Right cardiac atrium (tissue), 5 donors: ENCODE data around the gene GOLT1A. TPM values are rescaled to one million over a fixed set of nuclear protein-coding genes. Genes with fewer than 3 reads are reported as not detected.

Experiments used
- ATAC-seq, 2 donors: fragments of 200-7000 bp; cut with Tn5 transposase; one replicate each; pipeline versions ENCODE4 v1.8.0 to v1.9.1; 2020; ENCODE audit warnings: moderate library complexity in 2 of 2, mild to moderate bottlenecking in 1 of 2
- DNase-seq, 3 donors: peaks; one replicate each; pipeline ENCODE4 v3.0.0-alpha.2; 2020
- H3K27ac ChIP-seq: one replicate; pipeline ENCODE4 v1.5.1; 2013; ENCODE audit warnings: mild to moderate bottlenecking, low read length, control low read depth, moderate library complexity
- H3K27me3 ChIP-seq: one replicate; pipeline ENCODE4 v1.6.1; 2013; ENCODE audit not compliant: control insufficient read depth, insufficient read depth
- H3K4me1 ChIP-seq: one replicate; pipeline ENCODE4 v1.6.1; 2013; ENCODE audit warnings: low read length; ENCODE audit not compliant: control insufficient read depth, insufficient read depth
- H3K4me3 ChIP-seq: one replicate; pipeline ENCODE4 v1.5.1; 2013; ENCODE audit warnings: low read length, control low read depth
- H3K9me3 ChIP-seq: one replicate; pipeline ENCODE4 v1.6.1; 2013; ENCODE audit warnings: low read length; ENCODE audit not compliant: control insufficient read depth
- WGBS: extraction: QIAGEN DNeasy Blood & Tissue Kit; methylation state at CpG from one replicate; pipeline ENCODE4 v1.1.7; 2013; 5-methylcytosine and 5-hydroxymethylcytosine counted together
- intact Hi-C, 4 donors: fragments of 100-400 bp; cut with DNase I; formaldehyde crosslinking; loops; one replicate each; pipeline versions ENCODE4 v1.11.0 to v1.14.0; 2022 to 2023
- polyA plus RNA-seq: library from polyadenylated mRNA; stranded (reverse); fragments of 200-250 nt; gene quantifications from one replicate; pipeline ENCODE4 v1.2.3, GENCODE V29; 2013
- total RNA-seq, 4 donors: library from RNA; stranded (reverse); fragmentation: NEBNext Ultra II Directional; extraction: Animal tissue kit (Norgen Biotek cat#: 25700); gene quantifications; one replicate each; pipeline ENCODE4 v1.2.1, GENCODE V29; 2021
- donor health status: healthy with polysubstance abuse.
- donor health status: DM: no; HTN: yes; CAD: no.
- donor health status: DM: no; HTN: no; CAD: no.
- donor health status: DM: no; HTN: yes; CAD: no; lungs with severe emphysema.
- donor health status: DM: yes; HTN: yes; CAD: no.

Gene GOLT1A
- total and polyA plus RNA-seq, 5 donors = not detected

- H3K9me3 ChIP-seq = peaks cover 3% of the 10 kb centered on the region
- no peaks in the 10 kb centered on the region for H3K4me1 ChIP-seq
- 82% methylated on average over 4 of the region's 4 CpGs for WGBS
- no peak for ATAC-seq
- intact Hi-C loops = no loop called here
- H3K27me3 ChIP-seq = no peaks in the 10 kb centered on the region
- no peak overlapping the region for H3K4me3 ChIP-seq
- no peak overlapping the region for H3K27ac ChIP-seq
- no peak for DNase-seq
Observed at GRCh38 chr1:204169858-204170257, 43.9 kb downstream of the GOLT1A start.

DNA sequence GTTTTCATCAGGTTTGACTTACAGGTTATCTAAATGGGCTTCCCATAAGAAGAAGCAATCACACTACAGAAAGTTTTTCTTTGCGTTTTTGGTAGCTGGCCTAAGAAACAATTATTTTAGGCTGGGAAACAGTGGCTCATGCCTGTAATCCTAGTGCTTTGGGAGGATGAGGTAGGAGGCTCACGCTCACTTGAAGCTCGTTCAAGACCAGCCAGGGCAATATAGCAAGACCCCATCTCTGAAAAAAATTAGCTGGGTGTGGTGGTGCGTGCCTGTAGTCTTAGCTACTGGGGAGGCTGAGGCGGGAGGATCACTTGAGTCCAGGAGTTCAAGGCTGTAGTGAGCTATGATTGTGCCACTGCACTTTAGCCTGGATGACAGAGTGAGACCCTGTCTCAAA lies 46.1 kb downstream of the GOLT1A start:
- intact Hi-C loops = no loop called here
- WGBS = 79% methylated on average over 5 of the region's 5 CpGs
- no peaks in the 10 kb centered on the region for H3K27me3 ChIP-seq
- ATAC-seq (no peak), DNase-seq (no peak)
- H3K9me3 ChIP-seq = peaks cover 3% of the 10 kb centered on the region
- H3K4me3 ChIP-seq = no peak overlapping the region
- H3K27ac ChIP-seq = no peak overlapping the region
- no peaks in the 10 kb centered on the region for H3K4me1 ChIP-seq

GRCh38 chr1:204166219-204166618 lies 47.6 kb downstream of the GOLT1A start, which contains the start of gene REN:
TSS of gene REN (minus strand) at chr1:204166337. CDS start at chr1:204166293, 44 bp downstream.
- WGBS = 54% methylated on average over 5 of the region's 5 CpGs
- H3K27me3 ChIP-seq = no peaks in the 10 kb centered on the region

GRCh38 chr1:204162494-204163074 lies 51.2 kb downstream of the GOLT1A start:
- no peaks in the 10 kb centered on the region for H3K4me1 ChIP-seq
- peak; percentile 81 to 93 (median 92) for DNase-seq
- WGBS = 14% methylated on average over 7 of the region's 7 CpGs
- H3K4me3 ChIP-seq = no peak overlapping the region
- H3K27me3 ChIP-seq = no peaks in the 10 kb centered on the region
- H3K9me3 ChIP-seq = no peaks in the 10 kb centered on the region
- H3K27ac ChIP-seq = no peak overlapping the region
- peak; percentile 84 to 88 for ATAC-seq
- intact Hi-C loops = loop anchor here (2.0 to 5.0 kb wide), 4 partner anchors 45 to 205 kb away; no protein-coding TSS in a partner anchor

More at GRCh38 chr1:204166219-204166618, 47.6 kb downstream of the GOLT1A start, which contains the start of gene REN:
- Histone ChIP-seq H3K27ac (no peak within 1 kb of the TSS), H3K4me3 (no peak within 1 kb of the TSS), H3K4me1 (no peaks in the 10 kb centered on the region), H3K9me3 (peaks cover 3% of the 10 kb centered on the region)
- intact Hi-C loops = no loop called here
- ATAC-seq = no peak
- DNase-seq = no peak

GRCh38 chr1:204161609-204162493 lies 51.9 kb downstream of the GOLT1A start:
- ATAC-seq (no peak), DNase-seq (no peak)
- Histone ChIP-seq H3K27ac (no peak overlapping the region), H3K4me3 (no peak overlapping the region), H3K27me3 (no peaks in the 10 kb centered on the region), H3K9me3 (no peaks in the 10 kb centered on the region), H3K4me1 (no peaks in the 10 kb centered on the region)
- 68% methylated on average over 14 of the region's 14 CpGs for WGBS
- intact Hi-C loops = loop anchor here (2.0 to 5.0 kb wide), 4 partner anchors 45 to 205 kb away; no protein-coding TSS in a partner anchor

DNA sequence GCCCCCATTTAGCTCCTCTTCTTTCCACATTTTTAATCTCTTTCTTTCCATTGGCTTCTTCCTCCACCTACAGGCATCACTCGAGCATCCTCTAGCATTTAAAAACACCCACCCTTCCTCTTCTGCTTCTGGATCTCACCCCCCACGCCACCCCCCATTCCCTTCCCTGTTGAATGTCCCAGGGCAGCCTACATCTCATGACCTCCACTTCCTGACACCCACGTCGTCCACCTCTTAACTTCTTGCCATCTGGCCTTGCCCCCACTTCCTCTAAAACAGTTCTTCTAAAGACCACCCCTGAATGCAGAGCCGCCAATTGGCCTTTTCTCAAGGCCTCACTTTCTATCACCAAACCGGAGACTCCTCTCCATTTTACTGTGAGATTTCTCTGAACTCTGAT lies 55.8 kb downstream of the GOLT1A start:
- ATAC-seq (no peak), DNase-seq (no peak)
- Histone ChIP-seq H3K4me1 (no peaks in the 10 kb centered on the region), H3K4me3 (no peak overlapping the region), H3K27me3 (no peaks in the 10 kb centered on the region), H3K27ac (no peak overlapping the region), H3K9me3 (no peaks in the 10 kb centered on the region)
- intact Hi-C loops = no loop called here
- 57% methylated on average over 6 of the region's 6 CpGs for WGBS

DNA sequence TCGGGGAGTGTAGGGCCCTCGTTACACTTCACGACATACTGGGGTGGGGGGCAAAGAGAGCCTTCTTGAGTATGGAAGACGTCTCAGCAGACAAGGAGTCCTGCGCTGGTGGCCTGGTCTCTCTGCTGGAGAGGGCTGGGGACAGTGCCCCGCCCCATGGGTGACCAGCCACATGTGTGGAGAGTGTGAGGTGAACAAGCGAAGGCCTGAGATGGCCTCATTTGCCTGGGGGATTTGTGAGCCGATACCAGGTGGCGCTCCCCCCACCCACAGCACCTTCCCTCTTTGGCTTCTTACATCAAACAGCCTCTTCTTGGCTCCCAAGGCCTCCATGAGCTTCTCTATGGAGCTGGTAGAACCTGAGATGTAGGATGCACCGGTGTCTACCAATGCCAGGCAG lies 57.9 kb downstream of the GOLT1A start:
- DNase-seq = no peak
- no peaks in the 10 kb centered on the region for H3K9me3 ChIP-seq
- intact Hi-C loops = no loop called here
- no peaks in the 10 kb centered on the region for H3K27me3 ChIP-seq
- no peak overlapping the region for H3K4me3 ChIP-seq
- H3K4me1 ChIP-seq = peaks cover 3% of the 10 kb centered on the region
- ATAC-seq = no peak
- 94% methylated on average over 10 of the region's 10 CpGs for WGBS
- no peak overlapping the region for H3K27ac ChIP-seq

DNA sequence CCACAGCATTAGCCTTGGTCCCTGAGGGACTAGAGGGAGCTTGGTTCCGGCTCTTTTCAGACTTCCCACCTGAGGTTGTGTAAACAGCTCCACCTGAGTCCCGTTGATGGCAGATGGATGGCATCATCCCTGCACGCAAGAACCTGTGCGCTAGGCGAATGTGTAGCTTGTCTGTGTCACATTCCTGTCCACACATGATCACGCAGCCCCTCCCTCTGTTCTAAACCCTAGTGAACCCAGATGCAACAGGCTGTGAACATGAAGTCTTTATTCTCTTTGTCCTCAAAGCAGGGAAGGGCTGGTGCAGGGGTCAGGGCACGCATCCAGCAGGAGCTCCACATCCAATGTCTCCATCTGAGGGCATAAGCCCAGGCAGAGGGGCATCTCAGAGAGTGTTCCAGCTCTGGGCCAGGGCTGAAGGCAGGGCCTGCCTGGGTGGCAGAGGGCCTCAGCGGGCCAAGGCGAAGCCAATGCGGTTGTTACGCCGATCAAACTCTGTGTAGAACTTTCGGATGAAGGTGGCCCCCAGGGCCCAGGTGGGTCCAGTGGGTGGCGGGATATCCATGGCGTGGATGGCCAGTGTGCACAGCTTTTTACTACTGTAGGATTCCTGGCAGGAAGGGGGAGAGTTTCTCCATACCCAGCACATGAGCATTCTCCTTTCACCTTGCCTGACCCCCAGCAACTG lies 59.1 kb downstream of the GOLT1A start:
- no peaks in the 10 kb centered on the region for H3K9me3 ChIP-seq
- intact Hi-C loops = no loop called here
- H3K4me3 ChIP-seq = no peak overlapping the region
- ATAC-seq (no peak), DNase-seq (no peak)
- no peak overlapping the region for H3K27ac ChIP-seq
- 93% methylated on average over 15 of the region's 15 CpGs for WGBS
- no peaks in the 10 kb centered on the region for H3K27me3 ChIP-seq
- H3K4me1 ChIP-seq = peaks cover 3% of the 10 kb centered on the region

- 90% methylated on average over 5 of the region's 5 CpGs for WGBS
- ATAC-seq (no peak), DNase-seq (no peak)
- Histone ChIP-seq H3K9me3 (no peaks in the 10 kb centered on the region), H3K4me1 (peaks cover 3% of the 10 kb centered on the region), H3K27me3 (no peaks in the 10 kb centered on the region), H3K27ac (no peak overlapping the region), H3K4me3 (no peak overlapping the region)
- intact Hi-C loops = no loop called here
Observed at GRCh38 chr1:204153667-204154066, 60.1 kb downstream of the GOLT1A start.

DNA sequence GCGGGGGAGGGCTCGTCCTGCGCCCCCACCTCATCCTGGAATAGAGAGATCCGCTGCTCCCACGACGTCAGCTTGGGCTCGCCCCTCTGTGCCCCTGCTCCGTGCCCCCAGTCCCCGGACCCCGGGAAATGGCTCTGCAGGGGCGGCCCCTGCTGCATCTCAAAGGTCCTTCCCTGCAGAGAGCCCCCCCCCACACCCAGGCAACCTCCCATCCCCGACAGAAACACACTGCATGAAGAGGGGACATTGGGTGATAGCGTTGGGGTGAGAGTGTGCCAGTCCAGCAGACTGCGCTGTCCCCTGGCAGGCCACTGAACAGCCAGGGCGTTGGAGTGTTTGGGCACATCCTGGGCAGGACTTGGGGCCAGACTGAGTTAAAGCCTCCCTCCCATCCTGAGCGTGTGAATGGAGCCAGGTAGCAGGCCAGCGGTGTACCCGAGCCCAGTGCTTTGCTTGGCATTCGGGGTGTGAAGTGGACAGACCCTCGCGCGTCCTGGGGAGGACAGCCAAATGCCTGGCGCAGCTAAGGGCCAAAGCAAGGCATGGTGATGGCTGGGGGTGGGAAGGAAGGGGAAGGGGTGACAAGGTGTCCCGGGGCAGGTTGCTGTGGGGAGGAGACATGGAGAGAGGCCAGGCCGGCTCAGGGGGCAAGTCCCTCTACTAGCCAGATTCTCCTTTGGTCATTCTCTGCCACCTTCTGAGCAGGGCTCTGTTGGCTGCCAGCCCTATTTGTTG lies 61.3 kb downstream of the GOLT1A start:
- Histone ChIP-seq H3K4me1 (peaks cover 3% of the 10 kb centered on the region), H3K27me3 (no peaks in the 10 kb centered on the region), H3K27ac (no peak overlapping the region), H3K4me3 (peak overlapping the region; percentile 62), H3K9me3 (no peaks in the 10 kb centered on the region)
- 31% methylated on average over 25 of the region's 25 CpGs for WGBS
- DNase-seq (peak in 1 of 3 donors; percentile 39), ATAC-seq (peak; percentile 4 to 10)
- intact Hi-C loops = no loop called here
